ENCODE results near the gene RRM1.
A peak's percentile ranks its signal among the peaks of the same experiment; 100 is the strongest.
"Not testable (repeated sequence)": the region's sequence is repeated elsewhere in the genome, so short reads cannot be mapped to it uniquely, and the experiment has no call there.

The RRM1 gene

DNA sequence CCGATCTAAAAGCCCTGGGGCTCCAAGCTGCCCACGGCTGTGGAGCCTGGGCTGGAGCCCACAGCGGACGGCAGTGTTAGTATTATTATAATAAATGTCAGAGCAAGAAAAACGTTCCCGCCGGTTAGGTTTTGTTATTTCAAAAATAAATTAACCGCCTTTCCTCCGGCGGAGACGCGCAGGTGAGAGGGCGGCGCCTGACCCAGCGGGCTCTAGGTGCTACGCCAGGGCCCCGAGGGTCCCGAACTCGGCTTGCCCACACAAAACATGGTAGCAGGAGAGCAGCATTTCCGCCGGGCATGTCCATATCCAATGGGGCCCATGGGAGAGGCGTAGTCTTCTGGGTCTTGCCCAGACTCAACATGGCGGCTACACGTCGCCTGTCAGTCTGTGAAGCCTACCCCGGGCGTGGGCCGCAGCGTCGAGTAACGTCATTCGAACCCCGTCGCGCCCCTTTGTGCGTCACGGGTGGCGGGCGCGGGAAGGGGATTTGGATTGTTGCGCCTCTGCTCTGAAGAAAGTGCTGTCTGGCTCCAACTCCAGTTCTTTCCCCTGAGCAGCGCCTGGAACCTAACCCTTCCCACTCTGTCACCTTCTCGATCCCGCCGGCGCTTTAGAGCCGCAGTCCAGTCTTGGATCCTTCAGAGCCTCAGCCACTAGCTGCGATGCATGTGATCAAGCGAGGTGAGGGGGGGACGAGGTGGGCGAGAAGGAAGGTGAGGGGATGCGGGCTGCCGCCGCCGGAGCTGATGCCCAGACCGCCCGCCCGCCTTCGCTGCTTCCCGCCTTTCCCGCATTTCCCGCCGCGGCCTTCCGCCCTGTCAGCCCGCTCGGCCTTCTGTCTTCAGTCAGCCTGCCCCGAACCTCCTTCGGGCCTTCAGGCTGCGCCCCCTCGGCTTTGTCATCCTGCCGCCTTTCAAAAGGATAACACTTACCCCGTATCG is at the start of gene RRM1:
Gene RRM1, plus strand, starts transcription at position 452 of the 944 bp plus-strand sequence. Its CDS starts 214 bp downstream, at position 666.
- DNase-seq: peak; percentile 91

DNA sequence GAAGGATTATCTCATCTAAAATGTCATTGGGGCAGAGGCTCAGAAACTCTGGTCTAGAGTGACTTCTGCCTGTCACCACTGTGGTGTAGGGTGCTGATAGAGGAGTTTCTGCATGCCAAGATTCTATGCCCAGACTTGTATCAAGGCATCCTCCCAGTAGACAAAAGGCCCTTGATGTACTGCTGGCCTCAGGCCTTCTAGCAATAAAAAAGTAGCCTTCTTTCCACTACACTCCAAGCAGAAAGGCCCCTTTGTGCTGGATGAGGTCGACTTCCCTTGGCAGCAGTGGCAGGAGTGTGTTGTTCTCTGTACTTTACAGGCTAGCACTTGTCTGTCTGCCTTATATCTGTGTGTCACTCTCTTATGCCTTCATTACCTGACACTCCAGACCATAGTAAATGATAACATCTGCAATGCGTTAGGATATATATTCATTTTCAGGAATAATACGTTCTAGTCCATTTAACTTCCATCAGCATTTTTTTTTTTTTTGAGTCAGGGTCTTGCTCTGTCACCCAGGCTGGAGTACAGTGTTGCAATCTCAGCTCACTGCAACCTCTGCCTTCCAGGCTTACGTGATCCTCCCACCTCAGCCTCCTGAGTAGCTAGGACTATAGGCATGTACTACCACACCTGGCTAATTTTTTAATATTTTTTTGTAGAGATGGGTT is 49.5 kb upstream of the RRM1 start:
- DNase-seq: no peak

DNA sequence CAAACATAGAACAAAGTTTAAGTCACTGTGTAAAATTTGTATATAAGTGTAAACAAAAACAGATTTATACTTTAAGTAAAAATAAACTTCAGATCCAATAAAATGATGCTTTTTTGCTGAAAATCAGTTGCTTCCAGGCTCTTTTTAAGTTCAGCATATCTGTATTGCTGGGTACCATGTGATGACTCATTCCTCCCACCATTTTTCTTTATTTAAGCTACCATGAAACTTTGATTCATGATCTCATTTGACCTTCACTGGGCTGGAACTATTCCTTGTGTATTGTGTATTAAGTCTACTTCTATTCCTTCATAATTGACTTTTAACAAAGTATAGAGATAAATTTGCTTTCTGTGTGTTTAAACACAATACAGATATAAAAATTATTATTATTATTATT is 46.3 kb upstream of the RRM1 start:
- DNase-seq: no peak

DNA sequence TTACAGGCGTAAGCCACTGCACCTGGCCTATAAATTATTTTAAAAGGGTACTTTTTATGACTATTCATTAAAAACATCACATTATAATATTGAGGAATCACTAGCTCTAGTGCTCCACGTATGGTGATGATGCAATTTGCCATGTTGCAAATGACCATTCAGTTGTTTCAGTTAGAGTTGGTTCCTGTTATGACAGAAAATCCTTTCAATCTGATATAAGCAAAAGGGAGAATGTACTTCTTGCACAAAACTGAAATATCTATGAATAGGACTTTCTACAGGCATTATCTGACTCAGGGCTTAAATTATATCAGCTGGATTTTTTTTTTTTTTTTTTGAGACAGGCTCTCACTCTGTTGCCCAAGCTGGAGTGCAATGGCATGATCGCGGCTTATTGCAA is 45.6 kb upstream of the RRM1 start:
- DNase-seq: no peak

- DNase-seq: no peak
These were observed 44.5 kb upstream of the RRM1 start for GRCh38 chr11:4050138-4050537.

DNA sequence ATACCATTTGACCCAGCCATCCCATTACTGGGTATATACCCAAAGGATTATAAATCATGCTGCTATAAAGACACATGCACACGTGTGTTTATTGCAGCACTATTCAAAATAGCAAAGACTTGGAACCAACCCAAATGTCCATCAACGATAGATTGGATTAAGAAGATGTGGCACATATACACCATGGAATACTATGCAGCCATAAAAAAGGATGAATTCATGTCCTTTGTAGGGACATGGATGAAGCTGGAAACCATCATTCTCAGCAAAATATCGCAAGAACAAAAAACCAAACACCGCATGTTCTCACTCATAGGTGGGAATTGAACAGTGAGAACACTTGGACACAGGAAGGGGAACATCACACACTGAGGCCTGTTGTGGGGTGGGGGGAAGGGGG is 41.4 kb upstream of the RRM1 start:
- DNase-seq: not testable (repeated sequence)

GRCh38 chr11:4054643-4055042 is 40.0 kb upstream of the RRM1 start:
- no peak for DNase-seq

DNA sequence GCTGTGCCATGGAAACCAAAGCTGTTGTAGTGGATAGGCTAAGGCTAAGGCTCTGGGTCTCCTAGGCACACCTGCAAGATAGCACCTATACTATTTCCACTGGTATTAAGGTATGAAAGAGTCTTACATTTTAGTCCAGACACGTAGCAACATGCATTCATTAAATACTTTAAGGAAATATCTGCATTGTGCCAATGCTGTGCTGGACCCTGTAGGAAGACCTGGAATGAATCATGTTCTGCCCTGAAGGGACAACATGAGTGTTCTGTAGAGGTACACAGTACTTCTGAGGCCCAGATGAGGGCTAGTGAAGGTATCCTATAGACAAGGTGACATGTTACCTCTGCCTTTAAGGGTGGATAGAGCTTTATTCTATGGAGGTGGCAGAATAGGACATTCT is 35.2 kb upstream of the RRM1 start:
- no peak for DNase-seq

GRCh38 chr11:4060182-4060923 is 34.2 kb upstream of the RRM1 start:
- DNase-seq: no peak

DNA sequence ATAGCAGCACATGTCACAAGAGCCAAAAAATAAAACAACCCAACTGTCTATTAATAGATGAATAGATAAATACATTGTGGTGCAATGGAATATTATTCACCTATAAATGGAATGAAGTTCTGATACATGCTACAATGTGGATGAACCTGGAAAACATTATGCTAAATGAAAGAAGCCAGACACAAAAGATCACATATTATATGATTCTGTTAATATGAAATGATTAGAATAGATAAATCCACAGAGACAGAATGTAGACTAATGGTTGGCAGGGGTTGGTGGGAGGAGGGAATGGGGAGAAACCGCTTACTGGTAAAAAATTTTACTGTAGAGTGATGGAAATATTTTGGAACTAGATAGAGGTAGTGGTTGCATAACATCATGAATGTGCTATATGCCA is 32.9 kb upstream of the RRM1 start:
- DNase-seq: no peak

- no peak for DNase-seq
These were observed 31.3 kb upstream of the RRM1 start for GRCh38 chr11:4063348-4063747.

DNA sequence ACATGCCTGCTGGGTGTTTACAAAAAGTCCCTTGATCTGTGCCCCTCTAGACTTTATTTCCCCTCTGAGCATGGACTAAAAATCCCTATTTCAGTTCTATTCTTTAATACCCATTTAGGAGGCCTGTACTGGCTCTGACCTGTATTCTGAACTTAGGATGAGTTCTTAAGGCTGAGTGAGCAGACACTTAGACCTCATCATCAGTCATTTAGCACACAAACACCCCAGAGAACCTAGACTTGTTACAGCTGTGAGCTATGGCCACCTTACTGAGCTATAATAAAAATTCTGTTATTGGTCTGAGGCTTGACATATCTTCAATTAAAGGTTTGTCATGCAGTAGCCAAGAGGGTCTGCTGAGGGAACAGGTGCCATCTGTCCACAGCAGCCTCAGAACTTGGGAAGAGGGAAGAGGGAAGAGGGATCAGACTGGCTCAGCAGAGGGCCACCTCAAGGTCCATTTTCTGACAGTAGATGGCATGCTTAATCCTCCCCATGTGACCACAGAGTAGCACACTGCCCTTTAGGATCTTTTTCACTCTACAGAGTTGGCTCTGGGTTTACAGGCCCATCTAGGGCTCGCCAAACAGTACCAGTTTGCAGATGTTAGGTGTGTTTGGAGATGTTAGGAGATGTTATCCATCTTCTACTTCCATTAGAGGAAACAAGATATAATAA is 30.2 kb upstream of the RRM1 start:
- no peak for DNase-seq

DNA sequence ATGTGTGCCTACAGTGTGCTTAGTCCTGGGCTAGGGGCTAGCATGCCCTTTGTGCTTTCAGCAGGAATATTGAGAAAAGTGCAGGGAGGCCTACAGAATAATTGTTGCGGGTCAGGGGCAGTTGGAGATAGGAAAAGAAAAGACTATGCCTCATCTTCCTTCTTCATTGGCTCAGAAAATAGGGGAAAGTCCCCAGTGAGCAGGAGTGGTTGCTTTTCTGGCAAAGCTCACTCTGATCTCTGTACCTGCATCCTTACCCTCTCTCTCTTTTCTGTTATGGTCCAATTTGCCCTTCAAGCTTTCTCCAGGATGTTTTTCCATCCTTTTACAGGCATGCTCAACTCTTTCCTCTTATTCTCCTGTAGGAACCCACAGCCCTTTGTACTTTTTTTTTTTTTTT is 29.5 kb upstream of the RRM1 start:
- no peak for DNase-seq

DNA sequence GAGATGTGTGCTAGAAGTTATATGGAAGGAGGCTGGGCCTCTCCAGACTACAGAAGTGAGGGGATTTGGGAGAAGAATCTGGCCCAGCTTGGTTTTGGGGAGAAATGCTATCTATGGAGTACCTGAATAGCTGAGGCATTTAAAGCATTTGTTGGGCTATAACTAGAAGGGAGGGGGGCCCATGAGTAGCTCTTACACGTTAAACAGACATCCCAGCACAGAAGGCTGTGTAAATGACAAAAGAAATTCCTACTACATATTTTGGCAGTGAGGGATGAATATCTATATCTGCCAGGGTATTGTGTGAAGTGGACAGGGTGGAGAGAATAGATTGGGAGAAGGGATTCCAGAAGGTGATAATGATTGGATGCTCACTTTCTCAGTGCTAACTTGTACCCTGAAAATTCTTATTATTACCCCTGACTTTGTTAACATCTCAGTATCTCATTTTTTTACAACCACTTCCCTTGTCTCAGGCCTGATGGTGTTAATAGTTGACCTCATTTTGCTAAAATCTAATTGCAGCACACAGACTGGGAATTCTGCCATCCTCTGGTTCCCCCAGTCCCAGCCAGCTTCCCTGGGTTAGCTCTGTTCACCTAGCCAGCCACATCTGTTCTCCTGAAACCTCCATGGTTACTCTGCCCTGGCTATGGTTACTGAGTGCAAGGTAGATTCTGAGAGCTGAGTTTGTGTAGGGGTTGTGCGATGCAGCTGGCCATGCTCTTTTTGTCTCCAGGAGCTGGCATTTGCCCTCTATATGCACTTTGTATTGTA is 28.8 kb upstream of the RRM1 start:
- no peak for DNase-seq

- DNase-seq: no peak
These were observed 27.7 kb upstream of the RRM1 start for GRCh38 chr11:4066910-4067309.

- DNase-seq: no peak
These were observed 25.6 kb upstream of the RRM1 start for GRCh38 chr11:4068962-4069361.

DNA sequence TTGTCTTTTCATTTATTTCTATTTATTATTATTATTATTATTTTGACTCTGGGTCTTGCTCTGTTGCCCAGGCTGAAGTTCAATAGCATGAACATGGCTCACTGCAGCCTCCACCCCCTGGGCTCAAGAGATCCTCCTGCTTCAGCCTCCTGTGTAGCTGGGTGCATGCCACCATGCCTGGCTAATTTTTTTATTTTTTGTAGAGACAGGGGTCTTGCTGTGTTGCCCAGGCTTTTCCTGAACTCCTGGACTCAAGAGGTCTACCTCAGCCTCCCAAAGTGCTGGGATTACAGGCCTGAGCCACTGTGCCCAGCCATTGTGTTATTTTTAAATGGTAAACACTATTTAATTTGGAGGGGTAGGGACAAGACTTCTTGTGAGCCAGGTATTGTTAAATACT is 23.3 kb upstream of the RRM1 start:
- DNase-seq: no peak

GRCh38 chr11:4071914-4072313 is 22.7 kb upstream of the RRM1 start:
- no peak for DNase-seq

- peak; percentile 32 for DNase-seq
These were observed 21.8 kb upstream of the RRM1 start for GRCh38 chr11:4072668-4073285.

- no peak for DNase-seq
These were observed 20.3 kb upstream of the RRM1 start for GRCh38 chr11:4074266-4074665.

DNA sequence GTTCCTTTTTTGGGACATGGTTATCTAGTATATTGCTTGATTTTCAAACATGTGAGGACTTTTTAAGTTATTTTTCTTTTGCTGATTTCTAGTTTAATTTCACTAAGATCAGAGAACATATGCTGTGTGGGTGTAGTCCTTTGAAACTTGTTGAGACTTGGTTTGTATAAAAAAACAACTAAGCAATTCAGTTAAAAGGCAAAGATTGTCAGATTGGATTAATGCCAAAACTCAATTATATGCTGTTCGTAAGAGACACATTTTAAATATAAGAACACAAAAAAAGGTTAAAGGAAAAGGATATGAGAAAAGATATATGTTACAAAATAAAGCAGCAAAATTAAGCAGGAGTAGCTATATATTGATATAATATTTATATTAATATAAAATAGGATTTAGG is 17.8 kb upstream of the RRM1 start:
- no peak for DNase-seq

- DNase-seq: no peak
These were observed 11.4 kb upstream of the RRM1 start for GRCh38 chr11:4083198-4083597.

Measured in activated CD4-positive, alpha-beta T cell treated with anti-CD3 and anti-CD28 coated beads, Interleukin-2, amount 50 U/mL, for 1 hour (primary cell).